A549 treated with Mapracorat at 1 μM for 4 hours (cell line): ENCODE data around the gene ANKFY1. TPM values are rescaled to one million over a fixed set of nuclear protein-coding genes. Genes with fewer than 3 reads are reported as not detected.

Source experiments
- total RNA-seq: library from RNA; stranded (reverse); fragments of 200-300 nt; extraction: Qiagen RNA extraction; gene quantifications from 5 replicates; pipeline ENCODE4 v1.2.3, GENCODE V29; 2022

Gene ANKFY1
- total RNA-seq = 23.7 to 31.9 TPM (median 30.3 TPM) in 5 replicates

GRCh38 chr17:4263282-4264215 is at the start of gene ANKFY1:
Gene ANKFY1 (minus strand): TSS chr17:4263979. CDS start chr17:4263941, 38 bp downstream.

Other genes starting within 250 kb of the ANKFY1 start
- gene ZZEF1, start 120.9 kb downstream of the ANKFY1 start, total RNA-seq = 11.5 to 15.6 TPM (median 14.6 TPM) in 5 replicates
- 17.1 to 21.0 TPM (median 17.7 TPM) in 5 replicates for gene CYB5D2, start 120.8 kb downstream of the ANKFY1 start, total RNA-seq
- gene UBE2G1, start 102.7 kb upstream of the ANKFY1 start, total RNA-seq = 67.2 to 94.4 TPM (median 77.5 TPM) in 5 replicates
- not detected in 5 replicates for gene SPNS3, start 170.0 kb upstream of the ANKFY1 start, total RNA-seq
- 7.6 to 15.2 TPM (median 10.6 TPM) in 5 replicates for gene SPNS2, start 234.9 kb upstream of the ANKFY1 start, total RNA-seq